Measurements from ENCODE around the gene CRIP2.

DNA sequence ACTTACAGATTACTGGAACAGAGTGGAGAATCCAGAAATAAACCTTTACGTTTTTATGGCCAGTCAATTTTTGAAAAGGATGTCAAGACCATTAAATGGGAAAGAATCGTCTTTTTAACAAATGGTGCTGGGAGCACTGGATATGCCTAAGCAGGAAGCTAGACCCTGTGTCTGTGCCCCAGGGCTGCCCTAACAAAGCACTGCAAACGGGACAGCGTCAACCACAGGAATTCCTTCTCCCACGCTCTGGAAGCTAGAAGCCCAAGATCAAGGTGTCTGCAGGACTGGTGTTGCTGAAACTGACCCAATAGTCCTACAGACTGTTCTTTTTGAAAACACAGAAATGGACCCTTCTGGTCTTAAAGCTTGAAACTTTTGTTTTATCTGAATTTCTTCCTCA lies 42.5 kb downstream of the CRIP2 start:
- TF ChIP-seq, protein P1, sequence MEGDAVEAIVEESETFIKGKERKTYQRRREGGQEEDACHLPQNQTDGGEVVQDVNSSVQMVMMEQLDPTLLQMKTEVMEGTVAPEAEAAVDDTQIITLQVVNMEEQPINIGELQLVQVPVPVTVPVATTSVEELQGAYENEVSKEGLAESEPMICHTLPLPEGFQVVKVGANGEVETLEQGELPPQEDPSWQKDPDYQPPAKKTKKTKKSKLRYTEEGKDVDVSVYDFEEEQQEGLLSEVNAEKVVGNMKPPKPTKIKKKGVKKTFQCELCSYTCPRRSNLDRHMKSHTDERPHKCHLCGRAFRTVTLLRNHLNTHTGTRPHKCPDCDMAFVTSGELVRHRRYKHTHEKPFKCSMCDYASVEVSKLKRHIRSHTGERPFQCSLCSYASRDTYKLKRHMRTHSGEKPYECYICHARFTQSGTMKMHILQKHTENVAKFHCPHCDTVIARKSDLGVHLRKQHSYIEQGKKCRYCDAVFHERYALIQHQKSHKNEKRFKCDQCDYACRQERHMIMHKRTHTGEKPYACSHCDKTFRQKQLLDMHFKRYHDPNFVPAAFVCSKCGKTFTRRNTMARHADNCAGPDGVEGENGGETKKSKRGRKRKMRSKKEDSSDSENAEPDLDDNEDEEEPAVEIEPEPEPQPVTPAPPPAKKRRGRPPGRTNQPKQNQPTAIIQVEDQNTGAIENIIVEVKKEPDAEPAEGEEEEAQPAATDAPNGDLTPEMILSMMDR (IDR thresholded peaks at IDR 0.05; ENCODE audit: poor library complexity, severe bottlenecking), result no peak
- TF ChIP-seq EP300 (conservative IDR thresholded peaks at IDR 0.05; ENCODE audit: poor library complexity, severe bottlenecking) (no peak), EZH2 (IDR thresholded peaks at IDR 0.05; ENCODE audit: borderline replicate concordance, insufficient read depth, low read length, poor library complexity, severe bottlenecking) (no peak), TAF1 (IDR thresholded peaks at IDR 0.05; ENCODE audit: low read depth) (no peak), POLR2AphosphoS5 (IDR thresholded peaks at IDR 0.05) (no peak), SMC3 (conservative IDR thresholded peaks at IDR 0.05; ENCODE audit: poor library complexity) (no peak)
- TF ChIP-seq, protein P2, sequence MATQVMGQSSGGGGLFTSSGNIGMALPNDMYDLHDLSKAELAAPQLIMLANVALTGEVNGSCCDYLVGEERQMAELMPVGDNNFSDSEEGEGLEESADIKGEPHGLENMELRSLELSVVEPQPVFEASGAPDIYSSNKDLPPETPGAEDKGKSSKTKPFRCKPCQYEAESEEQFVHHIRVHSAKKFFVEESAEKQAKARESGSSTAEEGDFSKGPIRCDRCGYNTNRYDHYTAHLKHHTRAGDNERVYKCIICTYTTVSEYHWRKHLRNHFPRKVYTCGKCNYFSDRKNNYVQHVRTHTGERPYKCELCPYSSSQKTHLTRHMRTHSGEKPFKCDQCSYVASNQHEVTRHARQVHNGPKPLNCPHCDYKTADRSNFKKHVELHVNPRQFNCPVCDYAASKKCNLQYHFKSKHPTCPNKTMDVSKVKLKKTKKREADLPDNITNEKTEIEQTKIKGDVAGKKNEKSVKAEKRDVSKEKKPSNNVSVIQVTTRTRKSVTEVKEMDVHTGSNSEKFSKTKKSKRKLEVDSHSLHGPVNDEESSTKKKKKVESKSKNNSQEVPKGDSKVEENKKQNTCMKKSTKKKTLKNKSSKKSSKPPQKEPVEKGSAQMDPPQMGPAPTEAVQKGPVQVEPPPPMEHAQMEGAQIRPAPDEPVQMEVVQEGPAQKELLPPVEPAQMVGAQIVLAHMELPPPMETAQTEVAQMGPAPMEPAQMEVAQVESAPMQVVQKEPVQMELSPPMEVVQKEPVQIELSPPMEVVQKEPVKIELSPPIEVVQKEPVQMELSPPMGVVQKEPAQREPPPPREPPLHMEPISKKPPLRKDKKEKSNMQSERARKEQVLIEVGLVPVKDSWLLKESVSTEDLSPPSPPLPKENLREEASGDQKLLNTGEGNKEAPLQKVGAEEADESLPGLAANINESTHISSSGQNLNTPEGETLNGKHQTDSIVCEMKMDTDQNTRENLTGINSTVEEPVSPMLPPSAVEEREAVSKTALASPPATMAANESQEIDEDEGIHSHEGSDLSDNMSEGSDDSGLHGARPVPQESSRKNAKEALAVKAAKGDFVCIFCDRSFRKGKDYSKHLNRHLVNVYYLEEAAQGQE (IDR thresholded peaks at IDR 0.05; ENCODE audit: borderline replicate concordance), result no peak

Data from neural cell (in vitro differentiated cells).